HEK293T (cell line): ENCODE measurements around the gene DNAAF1.

ENCODE experiments used
- CTCF ChIA-PET: fragments of 350-600 bp; formaldehyde crosslinking; extraction: SDS; loops from one replicate; lab custom pipeline; 2021; ENCODE audit warnings: antibody characterized with exemption, inconsistent platforms; lab: Yijun Ruan, JAX
- POLR2A ChIA-PET: fragments of 350-600 bp; formaldehyde crosslinking; extraction: SDS; loops from one replicate; lab custom pipeline; 2020; ENCODE audit warnings: antibody characterized with exemption, inconsistent platforms; lab: Yijun Ruan, JAX
- DNase-seq: peaks from one replicate; pipeline ENCODE4 v3.0.0; 2012; ENCODE audit warnings: mixed read lengths; ENCODE audit errors: extremely low spot score
- ARNT ChIP-seq: fragments of 450-650 bp; IDR thresholded peaks from 2 replicates; pipeline ENCODE4 v1.6.1; 2017; ENCODE audit warnings: mild to moderate bottlenecking
- BHLHE40 ChIP-seq: fragments of 450-650 bp; IDR thresholded peaks from 2 replicates; pipeline ENCODE4 v1.6.1; 2016; ENCODE audit warnings: mild to moderate bottlenecking, moderate library complexity, borderline replicate concordance
- CTBP1 ChIP-seq: fragments of 450-650 bp; IDR thresholded peaks from 2 replicates; pipeline ENCODE4 v1.6.1; 2016; ENCODE audit warnings: borderline replicate concordance
- ELF4 ChIP-seq: fragments of 450-650 bp; IDR thresholded peaks from 2 replicates; pipeline ENCODE4 v1.6.1; 2017; ENCODE audit warnings: antibody characterized with exemption
- FOXA1 ChIP-seq: fragments of 450-650 bp; IDR thresholded peaks from 2 replicates; pipeline ENCODE4 v1.6.1; 2016; ENCODE audit warnings: mild to moderate bottlenecking
- FOXK2 ChIP-seq: fragments of 450-650 bp; IDR thresholded peaks from 2 replicates; pipeline ENCODE4 v1.6.1; 2016; ENCODE audit warnings: mild to moderate bottlenecking
- FOXM1 ChIP-seq: fragments of 450-650 bp; IDR thresholded peaks from 2 replicates; pipeline ENCODE4 v1.6.1; 2017; ENCODE audit warnings: mild to moderate bottlenecking, borderline replicate concordance
- HDGF ChIP-seq: fragments of 450-650 bp; IDR thresholded peaks from 2 replicates; pipeline ENCODE4 v1.6.1; 2017; ENCODE audit warnings: antibody characterized with exemption, borderline replicate concordance
- L3MBTL2 ChIP-seq: fragments of 450-650 bp; conservative IDR thresholded peaks from 2 replicates; pipeline ENCODE4 v1.6.1; 2016; ENCODE audit warnings: mild to moderate bottlenecking
- LEF1 ChIP-seq: fragments of 450-650 bp; IDR thresholded peaks from 2 replicates; pipeline ENCODE4 v1.6.1; 2017; ENCODE audit warnings: mild to moderate bottlenecking, borderline replicate concordance
- NFRKB ChIP-seq: fragments of 450-650 bp; IDR thresholded peaks from 2 replicates; pipeline ENCODE4 v1.6.1; 2016; ENCODE audit warnings: mild to moderate bottlenecking, moderate library complexity
- SP1 ChIP-seq: fragments of 450-650 bp; IDR thresholded peaks from 2 replicates; pipeline ENCODE4 v1.6.1; 2017
- SUZ12 ChIP-seq: fragments of 450-650 bp; IDR thresholded peaks from 2 replicates; pipeline ENCODE4 v1.6.1; 2016; ENCODE audit warnings: mild to moderate bottlenecking
- TARDBP ChIP-seq: fragments of 450-650 bp; IDR thresholded peaks from 2 replicates; pipeline ENCODE4 v1.6.1; 2016
- ZNF384 ChIP-seq: fragments of 450-650 bp; IDR thresholded peaks from 2 replicates; pipeline ENCODE4 v1.6.1; 2016
- TF ChIP-seq, protein P1 (sequence below): fragments of 450-650 bp; IDR thresholded peaks from 2 replicates; pipeline ENCODE4 v1.6.1; 2016

The DNAAF1 gene

DNA sequence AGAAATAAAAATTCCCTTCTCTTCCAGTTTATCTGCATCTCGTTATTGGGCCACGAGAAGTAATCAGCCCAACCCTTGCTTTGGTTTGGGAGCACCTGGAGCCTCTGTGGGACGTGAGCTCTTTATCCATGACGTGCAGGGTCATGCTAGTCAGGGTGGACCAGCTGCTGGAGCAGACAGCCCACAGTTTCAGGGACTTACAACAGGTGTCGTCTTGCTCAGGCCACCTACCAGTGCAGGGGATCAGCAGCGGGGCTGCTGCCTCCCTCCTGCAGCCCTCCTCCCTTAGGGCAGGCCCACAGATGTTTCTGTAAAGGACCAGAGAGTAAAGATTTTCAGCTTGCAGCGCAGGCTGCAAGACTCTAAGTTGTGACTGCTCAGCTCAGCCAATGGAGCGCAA is 62.8 kb downstream of the DNAAF1 start:
- POLR2A ChIA-PET, result no interaction called here
- CTCF ChIA-PET, result no interaction called here
- TF ChIP-seq LEF1 (no peak), FOXM1 (no peak), ARNT (no peak), FOXA1 (no peak), CTBP1 (no peak), FOXK2 (no peak), ZNF384 (no peak), NFRKB (no peak)
- TF ChIP-seq, protein P1, sequence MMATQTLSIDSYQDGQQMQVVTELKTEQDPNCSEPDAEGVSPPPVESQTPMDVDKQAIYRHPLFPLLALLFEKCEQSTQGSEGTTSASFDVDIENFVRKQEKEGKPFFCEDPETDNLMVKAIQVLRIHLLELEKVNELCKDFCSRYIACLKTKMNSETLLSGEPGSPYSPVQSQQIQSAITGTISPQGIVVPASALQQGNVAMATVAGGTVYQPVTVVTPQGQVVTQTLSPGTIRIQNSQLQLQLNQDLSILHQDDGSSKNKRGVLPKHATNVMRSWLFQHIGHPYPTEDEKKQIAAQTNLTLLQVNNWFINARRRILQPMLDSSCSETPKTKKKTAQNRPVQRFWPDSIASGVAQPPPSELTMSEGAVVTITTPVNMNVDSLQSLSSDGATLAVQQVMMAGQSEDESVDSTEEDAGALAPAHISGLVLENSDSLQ, result no peak
- no peak for DNase-seq

DNA sequence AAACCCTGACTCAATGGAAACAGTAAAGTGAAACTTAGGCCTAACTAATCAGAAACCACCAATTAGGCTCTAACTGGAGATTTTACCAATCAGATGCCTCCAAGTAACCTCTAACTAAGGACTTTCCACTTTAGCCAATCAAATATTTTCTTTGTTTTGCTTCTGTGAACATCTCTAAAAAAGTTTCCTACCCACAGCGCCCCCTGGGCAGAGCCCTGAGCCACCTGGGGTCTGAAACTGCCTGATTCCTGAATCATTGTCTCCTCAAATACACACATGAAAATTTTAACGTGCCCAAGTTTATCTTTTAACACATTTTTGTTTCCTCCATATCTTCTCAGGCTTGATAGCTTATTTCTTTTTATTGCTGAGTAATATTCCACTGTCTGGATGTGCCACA is 64.9 kb downstream of the DNAAF1 start:
- TF ChIP-seq ZNF384, result no peak
- no peak for TF ChIP-seq SP1
- no peak for TF ChIP-seq CTBP1
- TF ChIP-seq BHLHE40, result no peak
- TF ChIP-seq FOXA1, result no peak
- TF ChIP-seq NFRKB, result no peak
- TF ChIP-seq FOXK2, result no peak
- TF ChIP-seq LEF1, result no peak
- no peak for TF ChIP-seq ARNT
- TF ChIP-seq L3MBTL2, result no peak
- no peak for TF ChIP-seq TARDBP
- no peak for TF ChIP-seq SUZ12
- TF ChIP-seq FOXM1, result no peak
- TF ChIP-seq, protein P1, result no peak
- no peak for TF ChIP-seq HDGF
- TF ChIP-seq ELF4, result no peak
- DNase-seq, result no peak
- CTCF ChIA-PET, result no interaction called here
- POLR2A ChIA-PET, result no interaction called here

DNA sequence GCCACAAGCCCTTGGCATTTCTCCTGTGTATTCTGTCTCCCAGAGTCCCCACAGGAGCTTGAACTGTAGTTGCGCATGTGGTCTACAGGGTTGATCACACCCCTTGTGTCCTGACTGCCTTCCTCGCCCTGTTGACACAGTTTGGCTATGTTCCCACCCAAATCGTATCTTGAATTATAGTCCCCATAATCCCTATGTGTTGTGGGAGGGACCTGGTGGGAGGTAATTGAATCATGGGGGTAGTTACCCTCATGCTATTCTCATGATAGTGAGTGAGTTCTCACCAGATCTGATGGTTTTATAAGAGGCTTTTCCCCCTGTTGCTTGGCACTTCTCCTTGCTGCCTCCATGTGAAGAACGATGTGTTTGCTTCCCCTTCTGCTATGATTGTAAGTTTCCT is 67.0 kb downstream of the DNAAF1 start:
- CTCF ChIA-PET, result no interaction called here
- POLR2A ChIA-PET, result no interaction called here
- DNase-seq, result no peak

DNA sequence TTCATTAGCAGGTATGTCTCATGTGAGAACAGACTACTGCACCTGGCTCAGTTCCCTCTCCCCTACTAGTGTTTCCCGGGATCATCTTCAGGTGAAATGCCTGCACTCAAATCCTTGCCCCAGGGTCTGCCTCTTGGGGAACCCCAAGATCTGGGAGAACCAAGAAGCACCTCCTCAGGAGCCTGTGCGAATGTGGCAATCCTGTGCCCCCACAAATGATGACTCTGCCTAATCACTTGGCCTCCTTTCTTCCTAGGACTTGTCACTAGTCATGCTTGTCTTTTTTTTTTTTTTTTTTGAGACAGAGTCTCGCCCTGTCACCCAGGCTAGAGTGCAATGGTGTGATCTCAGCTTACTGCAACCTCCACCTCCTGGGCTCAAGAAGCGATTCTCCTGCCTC is 67.5 kb downstream of the DNAAF1 start:
- TF ChIP-seq CTBP1 (no peak), TARDBP (no peak), ELF4 (no peak), FOXA1 (no peak), L3MBTL2 (no peak), FOXK2 (no peak), SP1 (no peak), ARNT (no peak), ZNF384 (no peak), SUZ12 (no peak), BHLHE40 (no peak), FOXM1 (no peak), NFRKB (no peak), HDGF (no peak), LEF1 (no peak)
- TF ChIP-seq, protein P1, result no peak
- DNase-seq, result no peak
- POLR2A ChIA-PET, result no interaction called here
- CTCF ChIA-PET, result no interaction called here

More for the DNA sequence above, 67.0 kb downstream of the DNAAF1 start:
- TF ChIP-seq FOXM1 (no peak), LEF1 (no peak), ZNF384 (no peak), ARNT (no peak), CTBP1 (no peak), ELF4 (no peak), HDGF (no peak), FOXK2 (no peak), SP1 (no peak), TARDBP (no peak), L3MBTL2 (no peak), BHLHE40 (no peak), SUZ12 (no peak), FOXA1 (no peak), NFRKB (no peak)
- TF ChIP-seq, protein P1, result no peak

DNA sequence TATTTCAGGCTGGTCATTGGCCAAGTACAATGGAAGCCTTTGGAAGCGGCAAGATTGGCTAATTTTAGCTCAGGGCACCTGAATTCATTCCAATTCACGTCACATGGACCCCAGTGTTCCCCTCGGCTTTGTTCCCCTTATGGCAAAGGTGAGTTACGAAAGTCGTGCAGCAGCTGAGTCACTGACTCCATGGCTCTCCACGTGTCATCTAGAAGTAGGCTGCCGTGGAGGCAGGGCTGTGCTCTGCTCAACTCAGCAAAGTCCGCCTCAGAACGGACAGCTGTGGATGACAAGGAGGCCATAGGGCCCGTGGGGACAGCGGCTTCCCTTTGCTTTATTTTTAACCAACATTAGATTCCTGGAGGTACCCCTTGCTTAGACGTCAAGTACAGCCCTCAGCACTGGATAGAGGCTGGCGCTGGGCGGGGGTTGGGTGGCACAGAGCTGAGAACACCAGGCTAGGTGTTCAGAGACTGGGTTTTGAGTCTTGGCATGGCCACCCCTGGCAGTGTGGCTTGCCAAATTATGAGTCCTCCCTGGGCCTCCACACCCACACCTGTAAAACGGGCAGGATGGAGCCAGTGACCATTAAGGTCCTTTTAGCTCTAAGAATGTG is 69.5 kb downstream of the DNAAF1 start:
- TF ChIP-seq ELF4, result no peak
- TF ChIP-seq SUZ12, result no peak
- TF ChIP-seq ZNF384, result no peak
- no peak for TF ChIP-seq BHLHE40
- no peak for TF ChIP-seq FOXK2
- no peak for TF ChIP-seq L3MBTL2
- no peak for TF ChIP-seq TARDBP
- TF ChIP-seq HDGF, result no peak
- TF ChIP-seq LEF1, result no peak
- TF ChIP-seq FOXA1, result no peak
- no peak for TF ChIP-seq NFRKB
- TF ChIP-seq SP1, result no peak
- ChIA-PET POLR2A (no interaction called here), CTCF (no interaction called here)
- no peak for DNase-seq
